ENCODE measurements around the gene LHX4. TPM values are rescaled to one million over a fixed set of nuclear protein-coding genes. Genes with fewer than 3 reads are reported as not detected.

The LHX4 gene
- total and polyA plus RNA-seq, 2 of the 8 experiments (the other 6 are each of a cell fraction or from before 2014, with no cell fraction given) = 0.85 to 4.9 TPM

- Histone ChIP-seq H3K4me2 (ENCODE audit: insufficient read depth in 1 of 2, low read depth in 2 of 2, low read length in 2 of 2) (peak overlapping the region in 1 of 2 experiments; percentile 18; a peak in 2 of 4 replicates), H3K14ac (ENCODE audit: insufficient read length) (no peak overlapping the region), H2AFZ (ENCODE audit: low read length) (no peak overlapping the region), H4K91ac (replicated peaks; ENCODE audit: insufficient read length, low read length) (no peak overlapping the region), H3K4me3 (ENCODE audit: extremely low read depth in 1 of 4, insufficient read depth in 2 of 4, low read depth in 3 of 4, low read length in 4 of 4) (no peak overlapping the region), H3K4me1 (replicated peaks in 1 of 4; ENCODE audit: control insufficient read depth in 3 of 4, insufficient read depth in 4 of 4, low read length in 3 of 4) (peaks cover 0 to 9% (median 6%) of the 10 kb centered on the region in 4 experiments; a peak in 6 of 7 replicates), H3K9ac (replicated peaks in 1 of 4; ENCODE audit: extremely low read depth in 1 of 4, low read depth in 3 of 4, low read length in 3 of 4) (no peak overlapping the region), H3K23ac (ENCODE audit: insufficient read length) (no peak overlapping the region), H3K79me2 (ENCODE audit: control insufficient read depth in 1 of 2, insufficient read depth in 2 of 2, low read length in 2 of 2) (no peaks in the 10 kb centered on the region), H3K36me3 (ENCODE audit: control insufficient read depth in 2 of 4, insufficient read depth in 4 of 4, low read length in 3 of 4) (peaks cover 0 to 15% (median 3%) of the 10 kb centered on the region in 4 experiments; a peak in 4 of 8 replicates), H2BK20ac (ENCODE audit: low read length) (0 out of 2 replicates have a peak overlapping the region, but pooled peaks have one; percentile 66), H4K20me1 (replicated peaks in 1 of 2; ENCODE audit: control insufficient read depth in 1 of 2, insufficient read depth in 2 of 2, low read length in 2 of 2) (no peaks in the 10 kb centered on the region), H3K79me1 (ENCODE audit: low read depth, low read length) (no peaks in the 10 kb centered on the region), H4K8ac (ENCODE audit: extremely low read depth, insufficient read depth, low read length) (no peak overlapping the region), H3K18ac (ENCODE audit: extremely low read depth, low read length) (peak overlapping the region; percentile 79; the same call in 1 of the 2 replicates), H3K27me3 (replicated peaks in 1 of 4; ENCODE audit: control insufficient read depth in 3 of 4, extremely low read depth in 1 of 4, insufficient read depth in 3 of 4, low read length in 3 of 4) (no peaks in the 10 kb centered on the region), H2BK12ac (ENCODE audit: low read depth, low read length) (no peak overlapping the region), H3K56ac (replicated peaks; ENCODE audit: insufficient read length, low read depth, low read length) (no peak overlapping the region), H3K9me3 (ENCODE audit: insufficient read depth in 2 of 2, low read depth in 1 of 2, low read length in 1 of 2) (peaks cover 4 to 10% of the 10 kb centered on the region in 2 experiments; a peak in 3 of 4 replicates), H3K23me2 (ENCODE audit: low read depth, low read length) (no peaks in the 10 kb centered on the region), H2AK5ac (ENCODE audit: low read depth, low read length) (no peak overlapping the region), H3K27ac (ENCODE audit: low read depth, low read length) (peak overlapping the region; percentile 43; the same call in 1 of the 2 replicates), H4K5ac (ENCODE audit: insufficient read length, low read depth, low read length) (no peak overlapping the region), H2BK15ac (ENCODE audit: low read length) (no peak overlapping the region), H3K4ac (replicated peaks; ENCODE audit: insufficient read length, low read depth, low read length) (no peak overlapping the region), H2BK120ac (replicated peaks; ENCODE audit: low read depth, low read length) (no peak overlapping the region), H2BK5ac (ENCODE audit: low read depth, low read length) (peak overlapping the region; percentile 16; the same call in 1 of the 2 replicates)
- POLR2A ChIA-PET (ENCODE audit: partially characterized antibody) = interaction anchor here (1.0 to 2.6 kb wide), 3 partner anchors 10 to 34 kb away, joined by 3 to 17 read pairs (median 3); no protein-coding TSS in a partner anchor
- CTCF ChIA-PET (ENCODE audit: partially characterized antibody) = interaction anchor here (1.0 to 2.6 kb wide), 7 partner anchors 8 to 204 kb away, joined by 3 to 14 read pairs (median 5); no protein-coding TSS in a partner anchor
- DNase-seq (ENCODE audit: low read depth in 1 of 2, low spot score in 2 of 2) = no peak
- WGBS, 2 experiments (ENCODE audit: extremely low coverage in 1 of 2, insufficient coverage in 1 of 2, insufficient read length in 1 of 2, insufficient replicate concordance in 2 of 2, low coverage in 1 of 2, low lambda C conversion rate in 2 of 2, missing lambda C conversion rate in 1 of 2) = 81% methylated on average over 5 of the region's 5 CpGs; no CpG with 5 or more reads in 1 of the 2 experiments
- no peak for FAIRE-seq
- TF ChIP-seq GTF2F1 (IDR thresholded peaks at IDR 0.05; ENCODE audit: borderline replicate concordance, low read depth, low read length) = no peak
- no peak for TF ChIP-seq KDM4A (IDR thresholded peaks at IDR 0.05; ENCODE audit: low read depth, low read length, severe bottlenecking)
- no peak for TF ChIP-seq SRF (IDR thresholded peaks at IDR 0.05; ENCODE audit: low read depth, low read length)
- no peak for TF ChIP-seq HDAC6 (IDR thresholded peaks at IDR 0.05; ENCODE audit: low read depth, low read length)
- no peak for TF ChIP-seq E2F6 (IDR thresholded peaks at IDR 0.05)
- TF ChIP-seq SP4 (IDR thresholded peaks at IDR 0.05; ENCODE audit: low read length) = no peak
- no peak for TF ChIP-seq MAX (IDR thresholded peaks at IDR 0.05)
Observed at GRCh38 chr1:180277476-180278193, 47.6 kb downstream of the LHX4 start.

Measured in H1 (cell line).